Measurements from ENCODE around the gene USE1.

DNA sequence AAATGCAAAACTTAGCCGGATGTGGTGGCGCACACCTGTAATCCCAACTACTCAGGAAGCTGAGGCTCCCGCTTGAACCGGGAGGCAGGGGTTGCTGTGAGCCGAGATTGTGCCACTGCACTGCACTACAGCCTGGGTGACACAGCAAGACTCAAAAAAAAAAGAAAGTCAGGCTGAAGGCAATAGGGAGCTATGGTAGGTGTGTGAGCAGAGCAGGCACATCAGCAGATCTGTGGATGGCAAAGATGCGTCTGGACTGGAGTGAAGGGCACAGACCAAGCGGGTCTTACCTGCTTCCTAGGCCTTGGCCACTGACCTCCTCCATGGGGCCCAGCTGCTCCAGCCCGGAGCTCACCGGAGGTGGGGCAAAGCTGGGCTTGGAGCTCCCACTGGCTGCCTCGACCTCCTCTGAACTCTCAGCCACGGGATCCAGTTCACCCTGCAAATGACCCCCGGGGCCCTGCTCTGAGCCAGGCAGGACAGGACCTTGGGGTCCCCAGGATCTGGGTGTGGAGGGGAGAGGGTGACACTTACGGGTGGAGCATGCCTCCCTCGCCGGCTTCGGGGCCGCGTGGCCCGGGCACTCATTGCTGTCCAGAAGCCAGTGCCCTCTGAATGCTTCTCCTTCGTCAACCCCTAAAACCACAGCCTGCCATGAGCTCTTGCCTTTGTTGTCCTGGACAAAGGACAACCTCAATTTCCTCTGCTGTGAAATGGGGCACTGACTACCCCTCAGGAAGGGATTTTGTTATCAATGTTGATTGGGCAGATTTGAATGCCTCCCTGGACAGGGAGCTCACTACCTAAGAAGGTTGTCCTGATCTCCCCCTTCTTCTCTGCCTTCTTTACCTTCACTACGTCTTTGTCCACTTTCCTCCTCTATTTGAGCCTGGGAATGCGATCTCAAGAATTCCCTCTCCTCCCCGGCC lies 48.8 kb downstream of the USE1 start:
- TF ChIP-seq POLR2AphosphoS5 (IDR thresholded peaks at IDR 0.05) (no peak), POLR2A (IDR thresholded peaks at IDR 0.05) (no peak), EP300 (IDR thresholded peaks at IDR 0.05; ENCODE audit: low read depth) (no peak)
- TF ChIP-seq, protein P1, sequence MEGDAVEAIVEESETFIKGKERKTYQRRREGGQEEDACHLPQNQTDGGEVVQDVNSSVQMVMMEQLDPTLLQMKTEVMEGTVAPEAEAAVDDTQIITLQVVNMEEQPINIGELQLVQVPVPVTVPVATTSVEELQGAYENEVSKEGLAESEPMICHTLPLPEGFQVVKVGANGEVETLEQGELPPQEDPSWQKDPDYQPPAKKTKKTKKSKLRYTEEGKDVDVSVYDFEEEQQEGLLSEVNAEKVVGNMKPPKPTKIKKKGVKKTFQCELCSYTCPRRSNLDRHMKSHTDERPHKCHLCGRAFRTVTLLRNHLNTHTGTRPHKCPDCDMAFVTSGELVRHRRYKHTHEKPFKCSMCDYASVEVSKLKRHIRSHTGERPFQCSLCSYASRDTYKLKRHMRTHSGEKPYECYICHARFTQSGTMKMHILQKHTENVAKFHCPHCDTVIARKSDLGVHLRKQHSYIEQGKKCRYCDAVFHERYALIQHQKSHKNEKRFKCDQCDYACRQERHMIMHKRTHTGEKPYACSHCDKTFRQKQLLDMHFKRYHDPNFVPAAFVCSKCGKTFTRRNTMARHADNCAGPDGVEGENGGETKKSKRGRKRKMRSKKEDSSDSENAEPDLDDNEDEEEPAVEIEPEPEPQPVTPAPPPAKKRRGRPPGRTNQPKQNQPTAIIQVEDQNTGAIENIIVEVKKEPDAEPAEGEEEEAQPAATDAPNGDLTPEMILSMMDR (IDR thresholded peaks at IDR 0.05) = no peak

Measured in transverse colon (tissue), 4 donors.